ENCODE results near the gene EFNA2. TPM values are rescaled to one million over a fixed set of nuclear protein-coding genes. Genes with fewer than 3 reads are reported as not detected.
A peak's percentile ranks its signal among the peaks of the same experiment; 100 is the strongest.

EFNA2 gene
- total RNA-seq, 1 experiment from 2014 or later, result 11.4 TPM

DNA sequence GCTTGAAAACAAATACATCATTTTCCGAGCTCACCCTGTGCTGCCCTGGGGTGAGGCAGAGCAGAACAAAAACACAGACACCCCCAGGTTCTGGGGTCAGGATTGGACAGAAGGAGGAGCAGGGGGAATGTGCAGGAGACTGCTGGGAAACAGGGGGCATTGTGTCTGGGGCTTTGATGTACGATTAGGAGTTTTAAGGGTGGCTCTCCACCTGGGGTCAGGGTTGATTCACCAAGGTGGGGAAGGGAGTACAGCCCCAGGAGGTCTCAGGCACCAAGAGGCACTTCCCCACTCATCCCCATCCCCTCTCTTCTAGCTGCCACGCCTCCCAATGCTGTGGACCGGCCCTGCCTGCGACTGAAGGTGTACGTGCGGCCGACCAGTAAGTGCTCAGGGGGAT lies 12.6 kb downstream of the EFNA2 start:
- peaks cover 3% of the 10 kb centered on the region; the same call in 1 of the 2 replicates for H3K4me1 Mint-ChIP-seq
- CTCF ChIA-PET, result interaction anchor here (0.7 kb wide), 2 partner anchors 11 to 32 kb away, joined by 3 read pairs; no protein-coding TSS in a partner anchor

DNA sequence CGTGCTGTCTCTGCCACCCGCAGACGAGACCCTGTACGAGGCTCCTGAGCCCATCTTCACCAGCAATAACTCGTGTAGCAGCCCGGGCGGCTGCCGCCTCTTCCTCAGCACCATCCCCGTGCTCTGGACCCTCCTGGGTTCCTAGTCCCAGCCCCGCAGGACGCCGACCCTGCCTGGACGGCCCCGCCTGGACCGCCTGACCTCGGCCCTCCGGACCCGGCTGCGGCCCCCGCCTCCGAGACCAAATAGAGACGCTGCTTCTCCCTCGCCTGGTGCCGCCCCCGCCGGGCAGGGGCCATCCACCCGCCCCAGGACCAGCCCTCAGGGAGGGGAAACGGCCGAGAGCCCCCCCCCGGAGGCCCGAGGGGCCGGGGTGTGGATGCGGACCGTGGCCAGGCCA lies 14.1 kb downstream of the EFNA2 start:
- Mint-ChIP-seq H3K36me3 (no peaks in the 10 kb centered on the region), H3K27ac (no peak overlapping the region), H3K4me1 (no peaks in the 10 kb centered on the region), H3K4me3 (no peak overlapping the region), H3K27me3 (ENCODE audit: low read depth) (peaks cover under 1% of the 10 kb centered on the region; the same call in 1 of the 2 replicates), H3K9me3 (no peaks in the 10 kb centered on the region)
- ATAC-seq (no peak), DNase-seq (ENCODE audit: low spot score) (no peak)
- TF ChIP-seq, protein P1, sequence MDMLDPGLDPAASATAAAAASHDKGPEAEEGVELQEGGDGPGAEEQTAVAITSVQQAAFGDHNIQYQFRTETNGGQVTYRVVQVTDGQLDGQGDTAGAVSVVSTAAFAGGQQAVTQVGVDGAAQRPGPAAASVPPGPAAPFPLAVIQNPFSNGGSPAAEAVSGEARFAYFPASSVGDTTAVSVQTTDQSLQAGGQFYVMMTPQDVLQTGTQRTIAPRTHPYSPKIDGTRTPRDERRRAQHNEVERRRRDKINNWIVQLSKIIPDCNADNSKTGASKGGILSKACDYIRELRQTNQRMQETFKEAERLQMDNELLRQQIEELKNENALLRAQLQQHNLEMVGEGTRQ (CRISPR knock-in tag; IDR thresholded peaks at IDR 0.05), result no peak
- TF ChIP-seq ZNF396 (CRISPR knock-in tag; IDR thresholded peaks at IDR 0.05; ENCODE audit: borderline replicate concordance), result no peak
- TF ChIP-seq, protein P2, sequence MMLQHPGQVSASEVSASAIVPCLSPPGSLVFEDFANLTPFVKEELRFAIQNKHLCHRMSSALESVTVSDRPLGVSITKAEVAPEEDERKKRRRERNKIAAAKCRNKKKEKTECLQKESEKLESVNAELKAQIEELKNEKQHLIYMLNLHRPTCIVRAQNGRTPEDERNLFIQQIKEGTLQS (CRISPR knock-in tag; conservative IDR thresholded peaks at IDR 0.05), result no peak
- no peak for TF ChIP-seq SMAD4 (CRISPR knock-in tag; IDR thresholded peaks at IDR 0.05)
- no peak for TF ChIP-seq ZNF317 (CRISPR knock-in tag; IDR thresholded peaks at IDR 0.05; ENCODE audit: borderline replicate concordance, low read depth)
- no peak for TF ChIP-seq JUN (CRISPR knock-in tag; IDR thresholded peaks at IDR 0.05)
- TF ChIP-seq, protein P3, sequence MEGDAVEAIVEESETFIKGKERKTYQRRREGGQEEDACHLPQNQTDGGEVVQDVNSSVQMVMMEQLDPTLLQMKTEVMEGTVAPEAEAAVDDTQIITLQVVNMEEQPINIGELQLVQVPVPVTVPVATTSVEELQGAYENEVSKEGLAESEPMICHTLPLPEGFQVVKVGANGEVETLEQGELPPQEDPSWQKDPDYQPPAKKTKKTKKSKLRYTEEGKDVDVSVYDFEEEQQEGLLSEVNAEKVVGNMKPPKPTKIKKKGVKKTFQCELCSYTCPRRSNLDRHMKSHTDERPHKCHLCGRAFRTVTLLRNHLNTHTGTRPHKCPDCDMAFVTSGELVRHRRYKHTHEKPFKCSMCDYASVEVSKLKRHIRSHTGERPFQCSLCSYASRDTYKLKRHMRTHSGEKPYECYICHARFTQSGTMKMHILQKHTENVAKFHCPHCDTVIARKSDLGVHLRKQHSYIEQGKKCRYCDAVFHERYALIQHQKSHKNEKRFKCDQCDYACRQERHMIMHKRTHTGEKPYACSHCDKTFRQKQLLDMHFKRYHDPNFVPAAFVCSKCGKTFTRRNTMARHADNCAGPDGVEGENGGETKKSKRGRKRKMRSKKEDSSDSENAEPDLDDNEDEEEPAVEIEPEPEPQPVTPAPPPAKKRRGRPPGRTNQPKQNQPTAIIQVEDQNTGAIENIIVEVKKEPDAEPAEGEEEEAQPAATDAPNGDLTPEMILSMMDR (IDR thresholded peaks at IDR 0.05), result no peak
- no peak for TF ChIP-seq FOXJ3 (CRISPR knock-in tag; IDR thresholded peaks at IDR 0.05; ENCODE audit: borderline replicate concordance)
- TF ChIP-seq, protein P4, sequence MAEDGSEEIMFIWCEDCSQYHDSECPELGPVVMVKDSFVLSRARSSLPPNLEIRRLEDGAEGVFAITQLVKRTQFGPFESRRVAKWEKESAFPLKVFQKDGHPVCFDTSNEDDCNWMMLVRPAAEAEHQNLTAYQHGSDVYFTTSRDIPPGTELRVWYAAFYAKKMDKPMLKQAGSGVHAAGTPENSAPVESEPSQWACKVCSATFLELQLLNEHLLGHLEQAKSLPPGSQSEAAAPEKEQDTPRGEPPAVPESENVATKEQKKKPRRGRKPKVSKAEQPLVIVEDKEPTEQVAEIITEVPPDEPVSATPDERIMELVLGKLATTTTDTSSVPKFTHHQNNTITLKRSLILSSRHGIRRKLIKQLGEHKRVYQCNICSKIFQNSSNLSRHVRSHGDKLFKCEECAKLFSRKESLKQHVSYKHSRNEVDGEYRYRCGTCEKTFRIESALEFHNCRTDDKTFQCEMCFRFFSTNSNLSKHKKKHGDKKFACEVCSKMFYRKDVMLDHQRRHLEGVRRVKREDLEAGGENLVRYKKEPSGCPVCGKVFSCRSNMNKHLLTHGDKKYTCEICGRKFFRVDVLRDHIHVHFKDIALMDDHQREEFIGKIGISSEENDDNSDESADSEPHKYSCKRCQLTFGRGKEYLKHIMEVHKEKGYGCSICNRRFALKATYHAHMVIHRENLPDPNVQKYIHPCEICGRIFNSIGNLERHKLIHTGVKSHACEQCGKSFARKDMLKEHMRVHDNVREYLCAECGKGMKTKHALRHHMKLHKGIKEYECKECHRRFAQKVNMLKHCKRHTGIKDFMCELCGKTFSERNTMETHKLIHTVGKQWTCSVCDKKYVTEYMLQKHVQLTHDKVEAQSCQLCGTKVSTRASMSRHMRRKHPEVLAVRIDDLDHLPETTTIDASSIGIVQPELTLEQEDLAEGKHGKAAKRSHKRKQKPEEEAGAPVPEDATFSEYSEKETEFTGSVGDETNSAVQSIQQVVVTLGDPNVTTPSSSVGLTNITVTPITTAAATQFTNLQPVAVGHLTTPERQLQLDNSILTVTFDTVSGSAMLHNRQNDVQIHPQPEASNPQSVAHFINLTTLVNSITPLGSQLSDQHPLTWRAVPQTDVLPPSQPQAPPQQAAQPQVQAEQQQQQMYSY (CRISPR knock-in tag; IDR thresholded peaks at IDR 0.05), result no peak
- TF ChIP-seq, protein P5, sequence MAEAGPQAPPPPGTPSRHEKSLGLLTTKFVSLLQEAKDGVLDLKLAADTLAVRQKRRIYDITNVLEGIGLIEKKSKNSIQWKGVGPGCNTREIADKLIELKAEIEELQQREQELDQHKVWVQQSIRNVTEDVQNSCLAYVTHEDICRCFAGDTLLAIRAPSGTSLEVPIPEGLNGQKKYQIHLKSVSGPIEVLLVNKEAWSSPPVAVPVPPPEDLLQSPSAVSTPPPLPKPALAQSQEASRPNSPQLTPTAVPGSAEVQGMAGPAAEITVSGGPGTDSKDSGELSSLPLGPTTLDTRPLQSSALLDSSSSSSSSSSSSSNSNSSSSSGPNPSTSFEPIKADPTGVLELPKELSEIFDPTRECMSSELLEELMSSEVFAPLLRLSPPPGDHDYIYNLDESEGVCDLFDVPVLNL (CRISPR knock-in tag; IDR thresholded peaks at IDR 0.05; ENCODE audit: borderline replicate concordance, low read depth), result no peak
- TF ChIP-seq OVOL2 (CRISPR knock-in tag; IDR thresholded peaks at IDR 0.05; ENCODE audit: borderline replicate concordance), result no peak
- no peak for TF ChIP-seq ZNF263 (CRISPR knock-in tag; IDR thresholded peaks at IDR 0.05; ENCODE audit: low read depth)
- ChIA-PET POLR2A (no interaction called here), CTCF (no interaction called here)

More for the DNA sequence above, 12.6 kb downstream of the EFNA2 start:
- TF ChIP-seq ZNF671 (CRISPR knock-in tag; IDR thresholded peaks at IDR 0.05) (no peak), SOX15 (CRISPR knock-in tag; IDR thresholded peaks at IDR 0.05) (no peak), GTF2I (CRISPR knock-in tag; conservative IDR thresholded peaks at IDR 0.05) (no peak), CBFB (CRISPR knock-in tag; IDR thresholded peaks at IDR 0.05; ENCODE audit: low read depth) (no peak)
- H3K9me3 Mint-ChIP-seq, result no peaks in the 10 kb centered on the region
- no peaks in the 10 kb centered on the region for H3K36me3 Mint-ChIP-seq
- DNase-seq (ENCODE audit: low spot score) (no peak), ATAC-seq (no peak)
- peak overlapping the region; percentile 56 for H3K27ac Mint-ChIP-seq
- H3K4me3 Mint-ChIP-seq, result no peak overlapping the region
- POLR2A ChIA-PET, result interaction anchor here (1.5 kb wide), 1 partner anchor 13 kb away, joined by 3 read pairs; no protein-coding TSS in a partner anchor
- peaks cover 8% of the 10 kb centered on the region for H3K27me3 Mint-ChIP-seq (ENCODE audit: low read depth)

All from WTC11 (cell line).